Measurements from ENCODE around the gene BANF2. TPM values are rescaled to one million over a fixed set of nuclear protein-coding genes. Genes with fewer than 3 reads are reported as not detected.

The BANF2 gene
- total and polyA plus RNA-seq, 2 of the 13 experiments (the other 11 are each of a cell fraction or from before 2014, with no cell fraction given), result 0.35 TPM; not detected in 1

GRCh38 chr20:17655286-17655651 lies 44.5 kb upstream of the BANF2 start (continued):
- no peak for TF ChIP-seq ZFP91 (CRISPR knock-in tag; IDR thresholded peaks at IDR 0.05; ENCODE audit: borderline replicate concordance)

- Histone ChIP-seq H3K27ac (ENCODE audit: extremely low read length, insufficient read depth, low read length) (no peak overlapping the region), H3K9me3 (ENCODE audit: low read length) (no peaks in the 10 kb centered on the region), H3K4me3 (replicated peaks in 1 of 3; ENCODE audit: insufficient read depth in 1 of 3, low read depth in 2 of 3, low read length in 3 of 3) (no peak overlapping the region), H4K20me1 (ENCODE audit: insufficient read depth, low read length) (peaks cover 88% of the 10 kb centered on the region), H3K4me2 (ENCODE audit: low read depth, low read length) (no peak overlapping the region), H2AFZ (ENCODE audit: low read length) (no peak overlapping the region), H3K4me1 (ENCODE audit: insufficient read depth, low read length) (peaks cover 7% of the 10 kb centered on the region), H3K79me2 (ENCODE audit: insufficient read depth, low read length) (peaks cover 83% of the 10 kb centered on the region), H3K27me3 (ENCODE audit: control insufficient read depth in 1 of 2, insufficient read depth in 2 of 2, low read length in 2 of 2) (no peaks in the 10 kb centered on the region), H3K9ac (ENCODE audit: insufficient read depth, low read depth, low read length) (no peak overlapping the region), H3K36me3 (replicated peaks in 1 of 2; ENCODE audit: control insufficient read depth in 1 of 2, insufficient read depth in 2 of 2, low read length in 2 of 2) (peaks cover 68 to 89% of the 10 kb centered on the region in 2 experiments)
- no TSS peak for BruUV-seq (replicated peaks)
- in situ Hi-C loops (cut with HindIII; ENCODE audit: extremely low pct_ligation_motif_present, low pct_unique_long_range_greater_than_20kb), result no loop called here
- WGBS (ENCODE audit: low lambda C conversion rate), result 89% methylated on average over 11 of the region's 11 CpGs
- FAIRE-seq (no peak), DNase-seq (ENCODE audit: low spot score) (no peak), ATAC-seq (no peak)
- ChIA-PET CTCF (ENCODE audit: low intra/inter-chr PET ratio, low total read pairs) (interaction anchor here (1.4 to 2.1 kb wide), 3 partner anchors 242 to 283 kb away, joined by 7 to 12 read pairs (median 11); no protein-coding TSS in a partner anchor), POLR2A (interaction anchor here (1.1 to 1.8 kb wide), 2 partner anchors 12 to 26 kb away, joined by 3 to 4 read pairs; partner anchors contain the start of gene RRBP1)
- intact Hi-C loops (cut with micrococcal nuclease; ENCODE audit: unreplicated experiment), result loop anchor here (1.0 to 5.0 kb wide), 2 partner anchors 241 to 283 kb away; no protein-coding TSS in a partner anchor
- TF ChIP-seq FIP1L1 (IDR thresholded peaks at IDR 0.05; ENCODE audit: borderline replicate concordance, insufficient read depth, low read depth, low read length) (no peak), THAP7 (CRISPR knock-in tag; IDR thresholded peaks at IDR 0.05) (no peak), ZSCAN22 (CRISPR knock-in tag; IDR thresholded peaks at IDR 0.05) (no peak), POLR2A (IDR thresholded peaks at IDR 0.05; ENCODE audit: insufficient read depth in 1 of 2, low read depth in 2 of 2, low read length in 2 of 2) (0 out of 4 replicates have a peak, but pooled peaks of 1 of the 2 experiments have one; percentile 20), RFX3 (CRISPR knock-in tag; IDR thresholded peaks at IDR 0.05) (no peak), TEF (CRISPR knock-in tag; IDR thresholded peaks at IDR 0.05) (no peak), TGIF2 (CRISPR knock-in tag; IDR thresholded peaks at IDR 0.05) (no peak), CREB3 (CRISPR knock-in tag; IDR thresholded peaks at IDR 0.05) (no peak), STAT5B (CRISPR knock-in tag; IDR thresholded peaks at IDR 0.05) (no peak), ZNF234 (CRISPR knock-in tag; conservative IDR thresholded peaks at IDR 0.05) (no peak), RFX1 (IDR thresholded peaks at IDR 0.05) (no peak), SMAD9 (CRISPR knock-in tag; IDR thresholded peaks at IDR 0.05) (no peak), ZNF816 (CRISPR knock-in tag; IDR thresholded peaks at IDR 0.05; ENCODE audit: borderline replicate concordance) (no peak), RBM22 (optimal IDR thresholded peaks at IDR 0.05; ENCODE audit: low read length) (peak; percentile 97)
Measured at GRCh38 chr20:17655865-17656479, 43.8 kb upstream of the BANF2 start.

Data from HepG2 (cell line).